D721Med (cell line): Measurements from ENCODE around the gene PARL.

ENCODE experiments used
- DNase-seq: peaks from one replicate; pipeline ENCODE4 v3.0.0; 2011; ENCODE audit warnings: low spot score; ENCODE audit not compliant: insufficient read length
- FAIRE-seq: peaks from 2 replicates; lab custom pipeline; 2011; peaks lifted over from hg19 to GRCh38; lab: Jason Lieb, UNC
- TF ChIP-seq, protein P1 (sequence below): IDR thresholded peaks from 2 replicates; pipeline ENCODE4 v1.5.1; 2012; ENCODE audit warnings: mild to moderate bottlenecking, control low read depth; ENCODE audit not compliant: insufficient read depth; ENCODE audit errors: missing control alignments

Gene PARL

DNA sequence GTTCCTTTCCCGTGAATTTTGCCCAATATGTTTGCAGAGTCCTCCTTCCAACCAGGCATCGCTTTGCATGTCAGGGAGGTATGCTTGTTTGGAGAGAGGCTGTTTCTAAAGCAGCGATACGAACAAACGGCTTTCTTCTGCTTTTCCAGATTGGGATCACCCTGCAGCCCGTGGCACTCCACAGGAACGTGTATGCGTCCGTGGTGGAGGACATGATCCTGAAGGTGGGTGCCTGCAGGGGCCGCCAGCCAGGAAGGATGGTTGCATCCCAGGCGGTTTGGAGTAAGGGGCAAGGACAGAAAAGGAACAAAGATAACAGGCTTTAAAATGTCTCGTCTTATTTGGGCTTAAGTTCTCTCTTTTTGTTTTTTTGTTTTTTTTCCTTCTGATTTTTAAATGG, 76.8 kb downstream of the PARL start:
- TF ChIP-seq, protein P1, sequence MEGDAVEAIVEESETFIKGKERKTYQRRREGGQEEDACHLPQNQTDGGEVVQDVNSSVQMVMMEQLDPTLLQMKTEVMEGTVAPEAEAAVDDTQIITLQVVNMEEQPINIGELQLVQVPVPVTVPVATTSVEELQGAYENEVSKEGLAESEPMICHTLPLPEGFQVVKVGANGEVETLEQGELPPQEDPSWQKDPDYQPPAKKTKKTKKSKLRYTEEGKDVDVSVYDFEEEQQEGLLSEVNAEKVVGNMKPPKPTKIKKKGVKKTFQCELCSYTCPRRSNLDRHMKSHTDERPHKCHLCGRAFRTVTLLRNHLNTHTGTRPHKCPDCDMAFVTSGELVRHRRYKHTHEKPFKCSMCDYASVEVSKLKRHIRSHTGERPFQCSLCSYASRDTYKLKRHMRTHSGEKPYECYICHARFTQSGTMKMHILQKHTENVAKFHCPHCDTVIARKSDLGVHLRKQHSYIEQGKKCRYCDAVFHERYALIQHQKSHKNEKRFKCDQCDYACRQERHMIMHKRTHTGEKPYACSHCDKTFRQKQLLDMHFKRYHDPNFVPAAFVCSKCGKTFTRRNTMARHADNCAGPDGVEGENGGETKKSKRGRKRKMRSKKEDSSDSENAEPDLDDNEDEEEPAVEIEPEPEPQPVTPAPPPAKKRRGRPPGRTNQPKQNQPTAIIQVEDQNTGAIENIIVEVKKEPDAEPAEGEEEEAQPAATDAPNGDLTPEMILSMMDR = no peak
- DNase-seq = no peak
- no peak for FAIRE-seq

DNA sequence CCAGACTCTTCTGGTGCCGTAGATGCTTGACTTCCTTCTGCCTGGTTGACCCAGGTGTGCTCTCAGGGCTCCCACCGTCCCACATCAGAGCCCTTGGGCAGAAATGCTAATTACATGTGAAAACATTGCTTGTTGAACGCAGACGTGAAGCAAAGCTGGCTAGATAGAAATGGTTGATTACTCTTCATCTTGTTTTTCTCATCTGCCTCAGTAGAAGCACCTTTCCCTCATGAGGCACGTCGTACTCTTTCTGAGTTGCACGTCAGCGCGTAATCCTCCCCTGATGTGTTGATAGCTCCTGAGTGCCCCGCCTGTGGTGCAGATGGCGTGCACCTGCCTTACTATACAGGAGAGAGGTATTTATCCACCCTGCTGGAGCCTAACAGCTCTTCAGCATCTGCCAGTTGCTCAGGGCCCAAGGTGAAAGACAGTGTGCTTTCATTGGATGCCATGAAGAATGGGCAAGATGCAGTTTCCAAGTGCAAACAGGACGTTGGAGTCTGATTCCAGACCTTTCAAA, 77.4 kb downstream of the PARL start:
- TF ChIP-seq, protein P1 = no peak
- no peak for FAIRE-seq
- DNase-seq = no peak

- TF ChIP-seq, protein P1 = no peak
- no peak for DNase-seq
- FAIRE-seq = no peak
Measured at GRCh38 chr3:183802989-183803388, 81.7 kb downstream of the PARL start.

- FAIRE-seq = no peak
- TF ChIP-seq, protein P1 = no peak
- DNase-seq = no peak
Measured at GRCh38 chr3:183801601-183802000, 83.1 kb downstream of the PARL start.

- no peak for FAIRE-seq
- DNase-seq = no peak
- TF ChIP-seq, protein P1 = no peak
Measured at GRCh38 chr3:183800243-183800863, 84.3 kb downstream of the PARL start.

DNA sequence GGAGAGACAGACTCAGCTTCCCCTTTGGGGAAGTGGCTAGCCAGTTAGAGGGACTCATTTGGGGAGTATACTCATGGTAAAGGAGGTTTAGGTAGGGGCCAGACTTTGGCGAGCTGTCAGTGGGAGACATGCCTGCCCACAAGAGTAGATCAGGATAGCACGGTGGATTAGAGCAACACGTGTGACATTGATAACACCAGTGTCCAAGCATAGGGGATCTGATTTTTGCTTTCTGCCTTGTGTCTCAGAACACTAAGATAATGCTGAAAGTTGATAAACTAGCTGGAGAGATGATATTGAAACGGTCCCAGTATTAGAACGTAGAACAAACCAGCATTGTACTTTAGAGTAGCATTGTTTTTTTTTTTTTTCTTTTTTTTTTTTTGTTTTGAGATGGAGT, 85.2 kb downstream of the PARL start:
- FAIRE-seq (no peak), DNase-seq (no peak)
- TF ChIP-seq, protein P1 = no peak

DNA sequence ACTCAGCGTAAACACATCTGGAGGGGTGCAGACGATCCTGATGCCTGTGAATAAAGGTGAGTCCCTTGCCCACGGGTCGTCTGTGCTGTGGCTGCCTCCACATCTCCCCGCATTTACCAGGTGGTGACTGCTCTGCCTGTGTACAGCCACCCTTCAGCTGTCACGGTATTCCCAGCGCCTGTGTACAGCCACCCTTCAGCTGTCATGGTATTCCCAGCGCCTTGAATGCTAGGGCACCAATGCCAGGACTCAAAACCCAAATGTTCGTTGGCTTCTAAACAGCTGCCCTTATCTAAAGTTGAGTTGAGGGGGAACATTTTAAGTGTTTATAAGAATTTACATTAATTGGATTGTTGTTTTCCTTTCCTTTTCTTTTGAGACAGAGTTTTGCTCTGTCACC, 86.7 kb downstream of the PARL start:
- TF ChIP-seq, protein P1 = no peak
- no peak for FAIRE-seq
- no peak for DNase-seq
